HG02678 (cell line): Measurements from ENCODE around the gene LGALS3.

ENCODE experiments used
- ATAC-seq: cut with Tn5 transposase; IDR thresholded peaks from one replicate; pipeline ENCODE4 v1.9.1; 2021; ENCODE audit warnings: mild to moderate bottlenecking, moderate library complexity; ENCODE audit not compliant: unreplicated experiment

The LGALS3 gene

GRCh38 chr14:55114720-55115119 is 14.3 kb upstream of the LGALS3 start:
- no peak for ATAC-seq

- no peak for ATAC-seq
Measured at GRCh38 chr14:55115460-55115859, 13.6 kb upstream of the LGALS3 start.

- no peak for ATAC-seq
Measured at GRCh38 chr14:55115861-55116245, 13.2 kb upstream of the LGALS3 start.

- ATAC-seq: no peak
Measured at GRCh38 chr14:55116246-55117030, 12.6 kb upstream of the LGALS3 start.

- ATAC-seq: no peak
Measured at GRCh38 chr14:55117803-55118441, 11.1 kb upstream of the LGALS3 start.

GRCh38 chr14:55118761-55119160 is 10.3 kb upstream of the LGALS3 start:
- ATAC-seq: no peak

- no peak for ATAC-seq
Measured at GRCh38 chr14:55120571-55121495, 8.2 kb upstream of the LGALS3 start.

- ATAC-seq: no peak
Measured at GRCh38 chr14:55121628-55122439, 7.2 kb upstream of the LGALS3 start.

- no peak for ATAC-seq
Measured at GRCh38 chr14:55122440-55122986, 6.5 kb upstream of the LGALS3 start.

- no peak for ATAC-seq
Measured at GRCh38 chr14:55123101-55123500, 6.0 kb upstream of the LGALS3 start.

GRCh38 chr14:55123852-55124639 is 5.0 kb upstream of the LGALS3 start:
- no peak for ATAC-seq

- ATAC-seq: no peak
Measured at GRCh38 chr14:55124774-55125386, 4.2 kb upstream of the LGALS3 start.

- no peak for ATAC-seq
Measured at GRCh38 chr14:55125403-55125802, 3.6 kb upstream of the LGALS3 start.

GRCh38 chr14:55126034-55126433 is 3.0 kb upstream of the LGALS3 start:
- ATAC-seq: no peak

- ATAC-seq: no peak
Measured at GRCh38 chr14:55126932-55127459, 2.1 kb upstream of the LGALS3 start.

- ATAC-seq: no peak
Measured at GRCh38 chr14:55127460-55127951, 1.5 kb upstream of the LGALS3 start.

- no peak for ATAC-seq
Measured at GRCh38 chr14:55128386-55129085, 516 bp upstream of the LGALS3 start.
